BE2C (cell line): ENCODE measurements around the gene RIMBP2.

Experiments used
- DNase-seq: peaks from one replicate; pipeline ENCODE4 v3.0.0-alpha.2; 2020
- H3K27me3 ChIP-seq: fragments of 250-450 bp; sonication (Bioruptor Pico); 2 replicates; pipeline ENCODE4 v1.5.1; 2020; ENCODE audit warnings: mild to moderate bottlenecking
- H3K36me3 ChIP-seq: fragments of 250-450 bp; sonication (Bioruptor Pico); 2 replicates; pipeline ENCODE4 v1.5.1; 2020; ENCODE audit warnings: mild to moderate bottlenecking
- H3K4me1 ChIP-seq: fragments of 250-450 bp; sonication (Bioruptor Pico); 2 replicates; pipeline ENCODE4 v1.5.1; 2020
- H3K4me3 ChIP-seq: 2 replicates; pipeline ENCODE4 v1.5.1; 2011; ENCODE audit warnings: low read depth, low read length
- H3K9me3 ChIP-seq: fragments of 250-450 bp; sonication (Bioruptor Pico); 2 replicates; pipeline ENCODE4 v1.5.1; 2020
- CTCF ChIP-seq: IDR thresholded peaks from 2 replicates; pipeline ENCODE4 v1.5.1; 2012; ENCODE audit warnings: mild to moderate bottlenecking, low read depth, low read length

RIMBP2 gene

GRCh38 chr12:130437555-130438242 is 278.4 kb downstream of the RIMBP2 start:
- DNase-seq: no peak
- TF ChIP-seq CTCF: no peak

GRCh38 chr12:130436741-130437501 is 279.2 kb downstream of the RIMBP2 start:
- Histone ChIP-seq H3K36me3 (peaks cover 81% of the 10 kb centered on the region), H3K9me3 (no peaks in the 10 kb centered on the region), H3K4me3 (no peak overlapping the region), H3K27me3 (no peaks in the 10 kb centered on the region), H3K4me1 (no peaks in the 10 kb centered on the region)
- TF ChIP-seq CTCF: no peak
- no peak for DNase-seq

More at GRCh38 chr12:130437555-130438242, 278.4 kb downstream of the RIMBP2 start:
- no peaks in the 10 kb centered on the region for H3K9me3 ChIP-seq
- no peaks in the 10 kb centered on the region for H3K27me3 ChIP-seq
- H3K4me1 ChIP-seq: no peaks in the 10 kb centered on the region
- peaks cover 81% of the 10 kb centered on the region for H3K36me3 ChIP-seq
- H3K4me3 ChIP-seq: no peak overlapping the region

GRCh38 chr12:130435826-130436225 is 280.3 kb downstream of the RIMBP2 start:
- Histone ChIP-seq H3K9me3 (no peaks in the 10 kb centered on the region), H3K36me3 (peaks cover 81% of the 10 kb centered on the region), H3K4me1 (no peaks in the 10 kb centered on the region), H3K27me3 (no peaks in the 10 kb centered on the region), H3K4me3 (no peak overlapping the region)
- DNase-seq: peak; percentile 6
- no peak for TF ChIP-seq CTCF

GRCh38 chr12:130435331-130435730 is 280.8 kb downstream of the RIMBP2 start:
- H3K27me3 ChIP-seq: no peaks in the 10 kb centered on the region
- DNase-seq: no peak
- TF ChIP-seq CTCF: no peak

GRCh38 chr12:130434560-130434959 is 281.5 kb downstream of the RIMBP2 start:
- TF ChIP-seq CTCF: no peak
- Histone ChIP-seq H3K9me3 (no peaks in the 10 kb centered on the region), H3K36me3 (peaks cover 87% of the 10 kb centered on the region), H3K4me1 (no peaks in the 10 kb centered on the region), H3K4me3 (no peak overlapping the region), H3K27me3 (no peaks in the 10 kb centered on the region)
- peak; percentile 9 for DNase-seq

More at GRCh38 chr12:130435331-130435730, 280.8 kb downstream of the RIMBP2 start:
- H3K4me3 ChIP-seq: no peak overlapping the region
- H3K36me3 ChIP-seq: peaks cover 81% of the 10 kb centered on the region
- no peaks in the 10 kb centered on the region for H3K9me3 ChIP-seq
- H3K4me1 ChIP-seq: no peaks in the 10 kb centered on the region

- H3K36me3 ChIP-seq: peaks cover 90% of the 10 kb centered on the region
- no peaks in the 10 kb centered on the region for H3K4me1 ChIP-seq
- no peaks in the 10 kb centered on the region for H3K27me3 ChIP-seq
- no peak overlapping the region for H3K4me3 ChIP-seq
- DNase-seq: no peak
- no peaks in the 10 kb centered on the region for H3K9me3 ChIP-seq
- TF ChIP-seq CTCF: no peak
These were observed 282.3 kb downstream of the RIMBP2 start for GRCh38 chr12:130433834-130434233.
